ENCODE measurements around the gene MTIF2.
"Not testable (repeated sequence)": the region's sequence is repeated elsewhere in the genome, so short reads cannot be mapped to it uniquely, and the experiment has no call there.

Gene MTIF2

GRCh38 chr2:55186837-55187236 is 82.2 kb downstream of the MTIF2 start:
- not testable (repeated sequence) for DNase-seq
